ENCODE results near the gene CNR2.
"Not testable (repeated sequence)": the region's sequence is repeated elsewhere in the genome, so short reads cannot be mapped to it uniquely, and the experiment has no call there.

CNR2 gene

DNA sequence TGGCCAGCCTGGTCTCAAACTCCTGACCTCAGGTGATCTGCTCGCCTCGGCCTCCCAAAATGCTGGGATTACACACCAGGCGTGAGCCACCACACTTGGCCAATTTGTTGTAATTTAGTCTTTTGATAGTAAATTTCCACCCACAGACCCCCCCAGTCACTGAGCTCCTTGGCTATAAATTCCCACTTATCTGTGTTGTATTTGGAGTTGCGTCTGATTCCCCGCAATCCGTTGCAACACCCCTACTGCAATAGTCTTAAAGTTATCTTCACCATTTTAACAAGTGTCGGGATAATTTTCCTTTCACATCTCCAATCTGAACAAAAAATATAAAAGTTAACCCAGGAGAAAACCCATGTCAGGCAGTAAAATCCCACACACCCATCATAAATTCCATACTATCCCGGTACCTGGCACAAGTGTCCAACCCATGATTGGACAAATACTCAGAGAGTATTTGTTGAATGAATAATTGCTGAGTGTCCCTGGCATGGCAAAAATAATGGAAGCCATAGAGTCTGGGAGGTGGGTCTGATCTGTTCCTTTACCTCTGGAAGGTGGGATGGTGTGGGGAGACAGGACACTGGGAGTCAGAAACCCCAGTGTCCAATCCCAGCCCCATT is 9.3 kb upstream of the CNR2 start:
- DNase-seq (ENCODE audit: extremely low spot score, insufficient read length, low read depth) (no peak), FAIRE-seq (no peak)

- DNase-seq (ENCODE audit: extremely low spot score, insufficient read length, low read depth) (peak; percentile 68), FAIRE-seq (peak; percentile 82)
Observed at GRCh38 chr1:23916209-23917131, 3.3 kb upstream of the CNR2 start.

DNA sequence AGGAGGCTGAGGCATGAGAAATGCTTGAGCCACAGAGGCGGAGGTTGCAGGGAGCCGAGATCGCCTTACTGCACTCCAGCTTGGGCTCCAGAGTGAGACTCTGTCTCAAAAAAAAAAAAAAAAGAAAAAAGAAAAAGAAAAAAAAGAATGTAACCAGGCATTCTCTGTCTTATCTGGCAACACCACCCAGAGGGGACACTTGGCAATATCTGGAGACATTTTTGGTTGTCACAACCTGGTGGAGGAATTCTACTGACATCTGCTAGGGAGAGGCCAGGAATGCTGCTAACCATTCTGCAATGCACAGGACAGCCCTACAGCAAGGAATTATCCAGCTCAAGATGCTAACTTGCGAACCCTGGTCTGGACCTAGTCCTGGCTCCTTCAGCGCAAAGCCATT is 2.3 kb upstream of the CNR2 start:
- no peak for FAIRE-seq
- no peak for DNase-seq (ENCODE audit: extremely low spot score, insufficient read length, low read depth)

- DNase-seq (ENCODE audit: extremely low spot score, insufficient read length, low read depth) (no peak), FAIRE-seq (no peak)
Observed at GRCh38 chr1:23914921-23915320, 1.8 kb upstream of the CNR2 start.

- no peak for DNase-seq (ENCODE audit: extremely low spot score, insufficient read length, low read depth)
- no peak for FAIRE-seq
Observed at GRCh38 chr1:23911921-23912320, 1.2 kb downstream of the CNR2 start.

DNA sequence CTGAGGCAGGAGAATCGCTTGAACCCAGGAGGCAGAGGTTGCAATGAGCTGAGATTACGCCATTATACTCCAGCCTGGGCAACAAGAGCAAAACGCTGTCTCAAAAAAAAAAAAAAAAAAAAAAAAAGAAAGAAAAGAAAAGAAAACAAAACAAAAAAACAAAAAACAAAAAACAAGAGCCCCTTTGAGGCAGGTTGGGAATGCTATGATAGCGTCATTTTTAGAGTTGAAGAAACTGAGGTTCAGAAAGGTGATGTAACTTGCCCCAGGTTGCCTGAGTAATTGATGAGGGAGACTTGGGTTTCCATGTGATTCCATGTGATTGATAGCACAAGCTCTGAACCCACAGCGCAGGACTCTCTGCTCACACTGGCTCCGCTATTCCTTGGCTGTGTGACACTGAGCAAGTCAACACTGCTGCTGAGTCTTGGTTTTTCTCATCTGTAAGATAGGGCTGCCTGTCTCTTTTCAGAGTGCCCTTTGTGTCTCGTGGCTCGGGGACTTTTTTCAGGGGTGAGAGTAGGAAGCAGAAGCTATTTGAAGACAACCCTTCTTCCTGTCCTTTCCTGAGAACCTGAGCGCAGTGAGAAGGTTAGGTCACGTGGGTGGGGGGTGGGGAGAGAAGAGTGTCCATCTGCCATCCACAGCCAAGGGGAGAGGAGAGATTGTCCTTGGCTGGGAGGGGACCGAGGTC is 2.5 kb downstream of the CNR2 start:
- FAIRE-seq (peak; percentile 89), DNase-seq (ENCODE audit: extremely low spot score, insufficient read length, low read depth) (no peak)

- FAIRE-seq, result peak; percentile 85
Observed at GRCh38 chr1:23910144-23910543, 3.0 kb downstream of the CNR2 start.

GRCh38 chr1:23909412-23909811 is 3.8 kb downstream of the CNR2 start:
- FAIRE-seq, result peak; percentile 76

More at GRCh38 chr1:23910144-23910543, 3.0 kb downstream of the CNR2 start:
- DNase-seq (ENCODE audit: extremely low spot score, insufficient read length, low read depth), result no peak

DNA sequence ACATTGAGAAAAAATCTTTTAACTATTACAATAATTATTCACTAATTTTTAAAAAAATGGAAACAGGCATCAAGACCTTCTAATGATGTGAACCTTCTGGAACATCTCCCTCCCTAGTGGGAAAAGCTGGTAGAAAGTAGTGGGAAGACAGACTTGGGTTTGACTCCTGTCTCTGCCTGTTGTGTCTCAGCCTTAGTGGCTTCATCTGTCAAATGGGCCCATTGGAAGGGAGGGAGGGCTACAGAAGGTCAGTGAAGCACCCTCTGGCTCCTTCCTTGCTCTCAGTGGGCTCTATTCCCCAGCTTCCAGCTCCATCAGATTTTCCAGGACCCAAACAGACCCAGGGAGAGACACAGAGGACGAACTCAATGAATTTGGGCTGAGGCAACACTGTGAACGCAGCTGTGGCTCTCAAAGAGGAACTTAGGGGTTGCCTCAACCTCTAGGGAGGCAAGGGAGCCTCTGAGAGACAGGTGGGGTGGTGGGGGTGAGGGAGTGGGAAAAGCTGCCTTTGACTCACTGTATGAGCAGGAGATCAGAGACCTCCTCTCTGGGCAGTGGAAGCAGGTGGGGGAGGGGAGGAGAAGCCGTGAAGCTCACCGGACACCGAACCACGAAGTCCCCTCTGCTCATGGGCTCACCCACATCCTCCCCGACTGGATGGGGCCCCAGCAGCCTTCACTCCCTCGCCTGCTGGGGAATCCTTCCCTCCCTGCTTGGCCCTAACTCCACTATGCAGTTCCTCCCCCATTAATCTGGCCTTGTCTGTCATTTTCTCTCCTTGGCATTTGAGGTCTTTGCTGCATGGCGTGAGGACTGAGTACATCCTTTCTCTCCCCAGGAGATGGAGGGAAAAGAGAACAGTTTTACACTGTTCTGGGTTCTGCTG is 4.5 kb downstream of the CNR2 start:
- FAIRE-seq (peak; percentile 91), DNase-seq (ENCODE audit: extremely low spot score, insufficient read length, low read depth) (no peak)

More at GRCh38 chr1:23909412-23909811, 3.8 kb downstream of the CNR2 start:
- no peak for DNase-seq (ENCODE audit: extremely low spot score, insufficient read length, low read depth)

- DNase-seq (ENCODE audit: extremely low spot score, insufficient read length, low read depth) (no peak), FAIRE-seq (peak; percentile 48)
Observed at GRCh38 chr1:23906731-23907130, 6.4 kb downstream of the CNR2 start.

DNA sequence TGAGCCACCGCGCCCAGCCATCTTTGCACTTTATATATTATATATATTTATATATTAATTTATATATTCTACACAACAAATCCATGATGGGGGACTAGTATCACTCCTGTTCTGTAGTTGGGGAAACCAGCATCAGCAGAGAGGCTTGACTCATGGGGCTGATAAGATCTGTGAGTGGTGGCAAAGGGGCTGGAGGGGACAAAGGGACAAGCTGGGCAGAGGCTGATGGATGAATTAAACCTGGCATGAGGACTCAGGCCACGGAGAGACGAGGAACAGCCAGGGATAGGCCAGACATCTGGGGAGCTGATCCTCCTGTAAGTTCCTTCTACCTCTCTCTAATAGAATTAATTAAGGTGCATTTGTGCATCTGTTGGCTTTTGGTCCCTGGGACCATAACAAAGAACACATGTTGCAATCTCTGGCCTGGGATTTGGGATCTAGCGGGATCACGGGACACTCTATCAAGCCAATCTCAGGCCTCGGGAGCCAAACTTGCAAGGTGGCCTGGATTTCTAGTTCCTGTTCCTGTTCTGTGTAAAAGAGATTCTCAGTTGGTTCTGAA is 7.6 kb downstream of the CNR2 start:
- FAIRE-seq, result no peak
- DNase-seq (ENCODE audit: extremely low spot score, insufficient read length, low read depth), result no peak

- DNase-seq (ENCODE audit: extremely low spot score, insufficient read length, low read depth), result no peak
Observed at GRCh38 chr1:23904748-23905357, 8.3 kb downstream of the CNR2 start.

GRCh38 chr1:23903754-23904153 is 9.4 kb downstream of the CNR2 start:
- FAIRE-seq (no peak), DNase-seq (ENCODE audit: extremely low spot score, insufficient read length, low read depth) (no peak)

More at GRCh38 chr1:23904748-23905357, 8.3 kb downstream of the CNR2 start:
- peak; percentile 91 for FAIRE-seq

GRCh38 chr1:23902321-23903278 is 10.6 kb downstream of the CNR2 start:
- FAIRE-seq (no peak), DNase-seq (ENCODE audit: extremely low spot score, insufficient read length, low read depth) (no peak)

GRCh38 chr1:23900017-23900416 is 13.1 kb downstream of the CNR2 start:
- not testable (repeated sequence) for DNase-seq (ENCODE audit: extremely low spot score, insufficient read length, low read depth); FAIRE-seq

DNA sequence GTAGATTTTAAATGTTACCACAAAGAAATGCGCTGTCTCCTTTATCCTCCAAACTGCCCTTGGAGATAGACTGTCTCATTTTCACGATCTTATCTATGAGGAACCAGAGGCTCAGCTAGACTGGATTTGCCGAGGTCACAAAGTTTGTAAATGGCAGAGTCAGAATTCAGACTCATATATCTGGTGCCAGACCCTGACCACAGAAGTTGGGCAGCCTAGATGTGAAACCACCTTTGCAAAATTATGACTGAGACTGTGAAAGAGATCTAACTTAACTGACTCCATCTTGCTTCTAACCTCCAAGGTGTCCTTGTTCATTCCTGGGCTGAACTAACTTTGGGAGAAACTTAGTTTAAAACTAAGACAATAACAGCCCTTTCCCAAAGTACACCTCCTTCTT is 14.1 kb downstream of the CNR2 start:
- FAIRE-seq, result peak; percentile 78
- no peak for DNase-seq (ENCODE audit: extremely low spot score, insufficient read length, low read depth)

GRCh38 chr1:23897083-23897482 is 16.1 kb downstream of the CNR2 start:
- no peak for DNase-seq (ENCODE audit: extremely low spot score, insufficient read length, low read depth)
- FAIRE-seq, result no peak

DNA sequence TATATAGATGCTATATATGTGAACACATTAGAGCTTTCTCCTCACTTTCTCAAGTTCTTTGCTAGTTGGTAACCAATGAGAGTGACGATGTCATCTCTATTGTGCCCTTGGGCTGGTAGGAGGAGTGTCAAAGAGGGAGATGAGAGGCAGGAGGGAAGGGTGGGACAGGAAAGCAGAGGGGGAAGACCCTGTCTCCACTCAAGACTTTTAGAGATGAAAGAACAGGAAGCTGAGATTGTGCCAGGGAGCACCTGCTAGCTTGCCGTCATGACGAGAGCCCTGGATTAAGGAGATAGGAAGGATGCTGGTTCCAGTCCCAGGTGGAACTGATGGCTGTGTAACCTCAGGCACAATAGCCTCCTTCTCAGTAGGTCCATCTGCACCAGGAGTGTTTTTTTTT is 16.7 kb downstream of the CNR2 start:
- DNase-seq (ENCODE audit: extremely low spot score, insufficient read length, low read depth) (no peak), FAIRE-seq (no peak)
